Activated CD8-positive, alpha-beta memory T cell treated with anti-CD3 and anti-CD28 coated beads, Interleukin-2, amount 50 U/mL, for 24 hours (primary cell): ENCODE data around the gene MYG1.
"Not testable (repeated sequence)": the region's sequence is repeated elsewhere in the genome, so short reads cannot be mapped to it uniquely, and the experiment has no call there.

Experiments used
- DNase-seq: peaks from one replicate; pipeline ENCODE4 v3.0.0-alpha.2; 2020; ENCODE audit errors: extremely low read depth

MYG1 gene

GRCh38 chr12:53328043-53328435 lies 28.5 kb downstream of the MYG1 start:
- no peak for DNase-seq

GRCh38 chr12:53330671-53331070 lies 31.2 kb downstream of the MYG1 start:
- DNase-seq = no peak

DNA sequence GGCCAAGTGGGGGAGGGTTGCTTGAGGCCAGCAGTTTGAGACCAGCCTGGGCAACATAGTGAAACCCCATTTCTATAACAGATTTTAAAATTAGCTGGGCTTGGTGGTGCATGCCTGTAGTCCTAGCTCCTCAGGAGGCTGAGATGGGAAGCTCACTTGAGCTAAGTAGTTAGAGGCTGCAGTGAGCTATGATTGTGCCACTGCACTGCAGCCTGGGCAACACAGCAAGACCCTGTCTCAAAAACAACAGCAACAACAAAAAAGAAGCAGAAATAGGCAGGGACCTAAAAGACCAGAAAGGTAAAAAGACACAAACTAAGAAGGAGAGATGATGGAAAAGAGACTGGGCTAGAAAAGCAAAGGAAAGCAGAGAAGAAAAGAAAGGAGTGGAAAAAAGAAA lies 32.8 kb downstream of the MYG1 start:
- not testable (repeated sequence) for DNase-seq

DNA sequence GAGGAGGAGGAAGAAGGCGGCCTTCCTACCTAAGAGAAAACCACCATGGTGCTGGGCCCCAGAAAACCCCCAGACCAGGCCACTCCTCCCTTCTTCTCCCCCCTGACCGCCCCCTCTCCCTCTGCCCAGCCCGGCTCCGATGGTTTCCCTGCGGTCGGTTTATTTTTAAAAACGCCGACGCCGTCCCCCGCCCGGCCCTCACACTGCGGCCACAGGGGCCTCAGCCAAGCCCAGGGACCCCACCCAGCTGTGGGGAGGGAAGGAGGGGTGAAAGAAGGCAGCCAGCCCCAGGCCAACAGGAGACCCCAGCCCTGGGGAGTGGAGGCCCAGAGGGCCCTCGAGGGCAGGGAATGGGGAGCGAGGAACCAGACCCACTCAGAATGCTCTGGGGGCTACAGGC lies 33.2 kb downstream of the MYG1 start:
- DNase-seq = no peak

- no peak for DNase-seq
Measured at GRCh38 chr12:53333289-53333688, 33.8 kb downstream of the MYG1 start.

DNA sequence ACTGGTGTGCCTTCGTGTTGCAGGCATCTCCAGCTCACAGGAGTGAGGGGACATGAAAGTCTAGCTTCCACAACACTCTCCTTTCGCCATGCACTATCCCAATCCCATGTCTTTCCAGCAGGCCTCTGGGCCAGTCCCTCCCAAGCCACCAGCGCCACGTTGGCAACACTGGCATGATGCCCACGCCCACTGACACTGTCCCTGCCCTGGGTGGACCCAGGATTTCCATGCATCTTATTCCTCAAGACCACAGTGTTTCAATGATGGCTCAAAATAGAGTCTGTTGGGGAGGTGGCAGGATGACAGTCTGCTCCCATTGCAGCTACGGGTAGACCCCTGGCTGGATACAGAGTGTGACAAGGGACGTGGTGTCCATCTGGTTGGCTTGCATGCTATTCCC lies 34.4 kb downstream of the MYG1 start:
- no peak for DNase-seq

GRCh38 chr12:53334822-53335221 lies 35.3 kb downstream of the MYG1 start:
- DNase-seq = no peak

DNA sequence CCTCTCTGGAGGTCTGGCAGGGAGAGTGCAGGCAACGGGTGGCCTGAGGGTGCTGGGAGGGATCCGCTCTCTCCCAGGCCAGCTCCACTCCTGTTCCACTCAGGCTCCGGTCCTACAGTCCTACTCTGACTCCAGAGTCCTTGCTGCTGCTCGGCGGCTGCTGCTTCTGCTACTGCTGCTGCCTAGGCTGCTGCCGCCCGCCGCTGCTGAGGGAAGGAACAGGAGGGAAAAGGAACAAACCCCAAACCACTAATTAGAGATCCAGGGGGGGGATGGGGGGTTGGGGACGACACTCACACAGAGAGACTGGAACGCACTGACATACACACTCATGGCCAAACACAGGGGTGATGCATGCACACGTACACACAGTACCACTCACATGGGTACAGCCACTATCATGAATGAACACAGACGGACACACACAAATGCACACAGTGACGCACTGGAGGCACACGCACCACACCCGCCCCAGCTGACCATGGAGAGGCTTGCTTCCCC lies 36.7 kb downstream of the MYG1 start, which contains the start of gene SP7:
SP7 (minus strand) TSS at position 174 of the 501 bp plus-strand sequence. CDS start 708 bp downstream, outside the sequence.
- no peak for DNase-seq

DNA sequence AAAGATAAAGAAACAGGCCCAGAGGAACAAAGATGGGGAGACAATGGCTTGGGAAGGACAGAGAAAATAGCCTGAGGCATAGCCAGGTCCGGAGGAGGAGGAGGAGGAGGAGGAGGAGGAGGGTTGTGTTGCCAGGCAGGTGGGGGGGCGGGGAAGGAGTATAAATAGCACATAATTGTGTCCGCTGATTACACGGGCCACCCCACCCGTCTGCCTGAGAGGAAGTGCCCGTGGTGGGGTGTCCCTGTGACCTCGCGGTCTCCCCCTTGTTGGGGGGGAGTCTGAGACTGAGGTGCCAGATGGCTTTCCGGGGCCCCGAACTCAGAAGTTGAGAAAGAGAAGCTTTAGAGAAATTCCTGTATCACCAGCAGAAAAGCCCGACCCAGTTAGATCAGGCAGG lies 38.5 kb downstream of the MYG1 start:
- no peak for DNase-seq

GRCh38 chr12:53338916-53339315 lies 39.4 kb downstream of the MYG1 start:
- DNase-seq = no peak

- no peak for DNase-seq
Measured at GRCh38 chr12:53340398-53340797, 40.9 kb downstream of the MYG1 start.

DNA sequence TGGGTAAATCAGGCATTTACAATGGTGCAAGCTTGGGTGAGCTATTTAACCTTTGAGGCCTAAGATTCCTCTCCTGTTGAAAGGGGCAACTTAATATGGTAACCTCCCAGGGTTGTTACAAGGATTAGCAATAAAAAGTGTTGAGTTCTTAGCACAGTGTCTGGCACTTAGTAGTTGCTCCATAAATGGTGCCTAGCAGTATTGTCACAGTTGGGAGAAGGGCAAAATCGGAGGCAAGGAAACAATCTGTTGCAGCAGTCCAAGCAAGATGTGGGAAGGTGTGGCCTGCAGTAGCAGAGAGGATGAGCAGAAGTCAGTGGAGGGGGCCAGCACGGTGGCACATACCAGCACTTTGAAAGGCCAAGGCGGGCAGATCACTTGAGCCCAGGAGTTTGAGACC lies 44.0 kb downstream of the MYG1 start:
- DNase-seq = no peak

GRCh38 chr12:53343969-53344368 lies 44.5 kb downstream of the MYG1 start:
- DNase-seq = no peak

DNA sequence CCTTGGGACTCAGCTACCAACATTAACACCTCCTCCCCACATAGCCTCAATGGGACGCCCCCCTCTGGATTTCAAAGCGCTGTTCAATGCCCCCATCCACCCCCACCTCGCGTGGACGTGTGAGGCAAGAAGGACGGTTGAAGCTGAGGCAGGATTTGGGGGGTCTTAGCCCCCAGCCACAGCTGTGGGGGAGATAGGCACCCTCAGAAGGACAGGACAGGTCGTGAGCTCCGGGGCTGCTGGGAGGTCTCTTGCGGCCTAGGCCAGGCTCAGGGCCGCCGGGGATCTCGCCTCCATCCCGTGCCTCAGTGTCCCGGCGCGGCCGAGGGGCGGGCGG lies 45.0 kb downstream of the MYG1 start:
- no peak for DNase-seq

DNA sequence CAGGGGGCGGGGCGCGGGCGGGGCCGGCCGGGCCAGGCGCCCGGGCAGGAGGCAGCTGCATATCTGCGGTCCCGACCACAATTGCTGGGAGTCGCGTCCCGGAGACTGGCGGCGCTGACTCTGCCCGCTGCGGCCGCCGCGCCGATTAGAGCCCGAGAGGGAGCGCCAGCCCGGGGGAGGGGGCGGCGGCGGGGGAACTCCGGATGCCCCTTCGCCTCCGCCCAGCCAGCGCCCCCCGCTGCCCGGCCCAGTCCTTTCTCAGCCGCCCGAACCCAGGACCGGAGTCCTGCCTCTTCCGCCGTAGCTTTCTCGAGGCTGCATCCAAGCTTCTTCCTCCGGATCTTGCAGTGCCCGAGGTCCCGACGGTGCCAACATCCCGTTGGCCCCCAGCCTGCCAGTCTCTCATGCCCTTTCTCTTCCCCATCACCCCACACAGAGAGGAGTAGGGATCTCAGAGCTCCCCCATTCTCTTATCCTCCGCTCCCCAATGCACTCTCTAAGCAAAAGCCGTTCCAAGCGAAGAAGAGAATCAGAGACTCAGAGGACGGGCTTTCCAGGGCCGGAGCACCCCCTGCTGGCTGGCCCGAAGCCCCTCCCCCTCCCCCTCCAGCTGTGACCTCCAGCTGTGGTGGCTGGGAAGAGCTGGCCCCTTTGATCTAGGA lies 45.5 kb downstream of the MYG1 start:
- DNase-seq = peak; percentile 39

DNA sequence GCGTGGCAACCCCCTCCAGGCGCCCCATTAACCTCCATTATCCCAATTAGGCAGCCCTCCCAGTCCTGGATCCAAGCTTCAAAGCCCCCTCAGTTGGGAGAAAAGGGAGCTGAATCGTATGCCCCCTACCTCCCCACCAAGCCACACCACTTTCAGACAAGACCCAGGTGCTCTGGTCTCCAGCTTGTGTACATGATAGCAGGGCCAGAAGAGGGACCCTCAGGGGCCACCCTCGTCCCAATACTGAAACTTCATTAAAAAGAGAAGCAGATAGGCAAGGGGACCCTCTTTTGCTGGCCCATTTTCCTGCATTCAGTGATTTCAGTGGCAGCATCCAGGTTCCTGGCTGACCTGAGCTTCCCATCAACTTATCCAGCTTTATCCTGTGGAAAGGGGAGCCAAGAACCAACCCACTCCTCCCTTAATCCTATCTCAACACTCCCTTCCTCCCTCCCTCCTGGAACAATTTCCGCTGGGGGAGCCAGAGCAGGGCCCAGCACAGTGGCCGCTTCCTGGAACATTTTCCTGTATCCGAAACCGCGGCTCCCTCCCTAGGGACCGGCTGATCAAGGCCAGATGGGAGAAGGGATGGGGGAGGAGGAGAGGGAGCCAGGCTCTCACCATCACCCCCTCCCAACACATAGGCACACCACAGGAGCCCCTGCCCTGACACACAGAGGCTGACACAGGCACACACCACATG lies 46.1 kb downstream of the MYG1 start:
- no peak for DNase-seq

GRCh38 chr12:53346491-53346890 lies 47.0 kb downstream of the MYG1 start:
- no peak for DNase-seq

DNA sequence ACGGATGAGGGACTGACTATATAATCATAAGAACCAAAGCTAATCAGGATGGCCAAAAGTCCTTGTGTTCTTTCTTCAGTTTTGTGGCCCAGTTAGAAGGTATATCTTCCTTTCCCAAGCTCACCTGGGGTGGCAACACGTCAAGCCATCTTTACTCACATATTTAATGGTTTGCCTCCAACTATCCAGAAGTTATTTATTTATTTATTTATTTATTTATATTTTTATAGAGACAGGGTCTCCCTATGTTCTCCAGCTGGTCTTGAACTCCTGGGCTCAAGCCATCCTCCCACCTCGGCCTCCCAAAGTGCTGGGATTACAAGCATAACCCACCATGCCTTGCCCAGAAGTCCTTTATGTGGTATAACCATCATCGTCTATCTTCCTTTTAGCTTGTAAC lies 48.4 kb downstream of the MYG1 start:
- no peak for DNase-seq

DNA sequence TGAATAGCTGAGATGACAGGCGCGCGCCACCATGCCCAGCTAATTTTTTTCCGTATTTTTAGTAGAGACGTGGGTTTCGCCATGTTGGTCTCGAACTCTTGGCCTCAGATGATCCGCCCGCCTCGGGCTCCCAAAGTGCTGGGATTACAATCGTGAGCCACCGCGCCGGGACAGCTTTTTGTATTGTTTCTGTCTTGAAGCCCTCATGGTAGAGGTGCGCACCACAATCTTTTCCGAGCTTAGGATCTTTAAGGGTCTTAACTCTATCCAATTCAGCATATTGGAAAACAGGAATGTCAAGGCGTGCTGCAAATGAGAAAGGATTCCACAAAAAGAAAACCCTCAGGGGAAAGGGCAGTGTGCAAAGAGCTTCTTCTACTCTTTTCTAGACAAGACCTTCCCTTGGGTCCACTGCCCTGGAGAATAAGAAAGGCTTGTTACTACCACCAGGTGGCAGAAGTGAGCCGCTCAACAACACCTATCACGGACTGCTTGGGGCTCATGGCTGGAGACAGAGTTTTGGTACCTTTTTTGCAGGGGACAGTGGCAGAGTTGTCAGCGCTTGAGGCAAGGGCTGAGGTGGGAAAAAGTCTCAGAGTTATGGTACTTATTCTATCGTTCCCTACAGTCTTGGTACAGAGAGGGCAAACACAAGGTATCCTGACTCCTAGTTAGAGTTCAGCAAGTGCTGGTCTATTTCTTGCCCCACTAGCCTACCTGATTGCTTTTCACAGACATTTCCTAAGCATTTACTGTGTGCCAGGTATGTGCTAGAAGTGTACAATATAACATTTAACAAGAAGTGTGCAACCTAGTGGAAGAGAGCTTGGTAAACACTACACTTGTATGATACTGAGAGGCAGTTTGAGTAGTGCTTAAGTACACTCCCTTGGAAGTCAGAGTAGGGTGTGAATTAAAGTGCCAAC lies 53.1 kb downstream of the MYG1 start:
- DNase-seq = peak; percentile 65

DNA sequence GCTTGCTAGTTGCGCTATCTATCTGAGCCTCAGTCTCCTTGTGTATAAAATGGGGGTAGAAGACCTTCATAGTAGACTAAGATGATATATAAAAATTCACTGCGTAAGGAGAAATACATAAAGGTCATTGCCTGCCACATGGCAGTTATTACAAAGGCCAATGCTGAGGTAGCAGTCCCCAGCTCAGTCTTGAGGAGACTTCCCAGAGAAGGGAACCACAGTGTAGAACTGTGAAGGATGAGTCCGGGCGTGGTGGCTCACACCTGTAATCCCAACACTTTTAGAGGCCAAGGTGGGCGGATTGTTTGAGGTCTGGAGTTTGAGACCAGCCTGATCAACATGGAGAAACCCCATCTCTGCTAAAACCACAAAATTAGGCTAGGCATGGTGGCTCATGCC lies 53.8 kb downstream of the MYG1 start:
- no peak for DNase-seq

GRCh38 chr12:53355121-53355520 lies 55.6 kb downstream of the MYG1 start:
- no peak for DNase-seq
